Measurements from ENCODE around the gene PANK2.

PANK2 gene

DNA sequence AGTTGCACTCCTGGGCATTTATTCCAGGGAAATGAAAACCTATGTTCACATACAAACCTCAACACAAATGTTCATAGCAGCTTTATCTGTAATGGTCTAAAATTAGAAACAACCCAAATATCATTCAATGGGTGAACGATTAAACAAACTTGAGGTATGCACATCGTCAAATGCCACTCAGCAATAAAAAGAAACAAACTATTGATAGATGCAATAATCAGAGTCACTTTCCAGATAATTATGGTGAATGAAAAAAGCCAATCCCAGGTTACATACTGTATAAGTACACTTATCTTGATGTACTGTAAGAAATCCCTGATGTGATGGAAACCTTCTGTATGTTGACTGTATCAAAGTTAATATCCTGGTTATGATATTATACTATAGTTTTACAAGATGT, 87.3 kb downstream of the PANK2 start:
- TF ChIP-seq, protein P1, sequence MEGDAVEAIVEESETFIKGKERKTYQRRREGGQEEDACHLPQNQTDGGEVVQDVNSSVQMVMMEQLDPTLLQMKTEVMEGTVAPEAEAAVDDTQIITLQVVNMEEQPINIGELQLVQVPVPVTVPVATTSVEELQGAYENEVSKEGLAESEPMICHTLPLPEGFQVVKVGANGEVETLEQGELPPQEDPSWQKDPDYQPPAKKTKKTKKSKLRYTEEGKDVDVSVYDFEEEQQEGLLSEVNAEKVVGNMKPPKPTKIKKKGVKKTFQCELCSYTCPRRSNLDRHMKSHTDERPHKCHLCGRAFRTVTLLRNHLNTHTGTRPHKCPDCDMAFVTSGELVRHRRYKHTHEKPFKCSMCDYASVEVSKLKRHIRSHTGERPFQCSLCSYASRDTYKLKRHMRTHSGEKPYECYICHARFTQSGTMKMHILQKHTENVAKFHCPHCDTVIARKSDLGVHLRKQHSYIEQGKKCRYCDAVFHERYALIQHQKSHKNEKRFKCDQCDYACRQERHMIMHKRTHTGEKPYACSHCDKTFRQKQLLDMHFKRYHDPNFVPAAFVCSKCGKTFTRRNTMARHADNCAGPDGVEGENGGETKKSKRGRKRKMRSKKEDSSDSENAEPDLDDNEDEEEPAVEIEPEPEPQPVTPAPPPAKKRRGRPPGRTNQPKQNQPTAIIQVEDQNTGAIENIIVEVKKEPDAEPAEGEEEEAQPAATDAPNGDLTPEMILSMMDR (conservative IDR thresholded peaks at IDR 0.05; ENCODE audit: control insufficient read depth, insufficient read depth, low read depth, low read length), result no peak
- H3K4me3 ChIP-seq (ENCODE audit: control insufficient read depth, low read depth, low read length), result no peak overlapping the region
- DNase-seq (ENCODE audit: low read depth), result no peak
